IMR-90 (cell line): ENCODE measurements around the gene DMAC2. TPM values are rescaled to one million over a fixed set of nuclear protein-coding genes. Genes with fewer than 3 reads are reported as not detected.

Experiments used
- ATAC-seq: fragments of 200-7000 bp; cut with Tn5 transposase; 2 replicates; pipeline ENCODE4 v1.9.1; 2020; ENCODE audit warnings: low read depth, mild to moderate bottlenecking, moderate library complexity
- BruUV-seq: library from RNA; stranded (reverse); fragments of 400-500 nt; replicated peaks from 2 replicates; lab custom pipeline; 2021; lab: Mats Ljungman, UMichigan
- CTCF ChIA-PET: fragments of 300-600 bp; formaldehyde crosslinking; extraction: SDS; loops from one replicate; lab custom pipeline; 2021; ENCODE audit warnings: antibody characterized with exemption; lab: Yijun Ruan, JAX
- POLR2A ChIA-PET: fragments of 300-600 bp; sonication (Branson Sonifier 250); formaldehyde crosslinking; loops from one replicate; lab custom pipeline; 2022; ENCODE audit warnings: antibody characterized with exemption; ENCODE audit not compliant: unreplicated experiment; lab: Charles Lee
- DNase-seq: peaks from one replicate; pipeline ENCODE4 v3.0.0; 2013
- H2AFZ ChIP-seq: replicated peaks from 2 replicates; pipeline ENCODE3; 2013; ENCODE audit warnings: low read length, mild to moderate bottlenecking; ENCODE audit not compliant: poor library complexity
- H2AK5ac ChIP-seq: 2 replicates; pipeline ENCODE4 v1.6.1; 2013; ENCODE audit warnings: low read depth, low read length, inconsistent platforms
- H2AK9ac ChIP-seq: replicated peaks from 2 replicates; pipeline ENCODE3; 2013; ENCODE audit warnings: mild to moderate bottlenecking, low read depth, low read length, moderate library complexity; ENCODE audit not compliant: poor library complexity
- H2BK120ac ChIP-seq: 2 replicates; pipeline ENCODE4 v1.6.1; 2013; ENCODE audit warnings: low read depth, low read length, inconsistent platforms
- H2BK15ac ChIP-seq: 3 replicates; pipeline ENCODE4 v1.6.1; 2013; ENCODE audit warnings: low read depth, low read length, inconsistent platforms
- H2BK20ac ChIP-seq: 2 replicates; pipeline ENCODE4 v1.6.1; 2013; ENCODE audit warnings: low read depth, mild to moderate bottlenecking, inconsistent platforms, low read length, moderate library complexity
- H2BK5ac ChIP-seq: 2 replicates; pipeline ENCODE4 v1.6.1; 2013; ENCODE audit warnings: mild to moderate bottlenecking, low read depth, low read length, inconsistent platforms; ENCODE audit not compliant: poor library complexity, severe bottlenecking
- H3K14ac ChIP-seq: replicated peaks from 2 replicates; pipeline ENCODE4 v1.6.1; 2013; ENCODE audit warnings: low read depth, low read length, inconsistent platforms
- H3K18ac ChIP-seq: 2 replicates; pipeline ENCODE4 v1.6.1; 2013; ENCODE audit warnings: low read depth, low read length, control low read depth
- H3K23ac ChIP-seq: 2 replicates; pipeline ENCODE4 v1.6.1; 2013; ENCODE audit warnings: low read depth, low read length, inconsistent platforms
- H3K27ac ChIP-seq: 2 replicates; pipeline ENCODE4 v1.5.1; 2013; ENCODE audit warnings: mild to moderate bottlenecking, control low read depth, low read length; ENCODE audit not compliant: insufficient read depth
- H3K27me3 ChIP-seq: 2 replicates; pipeline ENCODE4 v1.6.1; 2013; ENCODE audit warnings: low read length; ENCODE audit not compliant: control insufficient read depth, insufficient read depth
- H3K36me3 ChIP-seq: 2 replicates; pipeline ENCODE4 v1.6.1; 2013; ENCODE audit warnings: low read length, mixed read lengths; ENCODE audit not compliant: control insufficient read depth, insufficient read depth
- H3K4ac ChIP-seq: 2 replicates; pipeline ENCODE4 v1.6.1; 2013; ENCODE audit warnings: low read depth, low read length, inconsistent platforms
- H3K4me1 ChIP-seq: 2 replicates; pipeline ENCODE4 v1.6.1; 2013; ENCODE audit warnings: low read length, mixed read lengths; ENCODE audit not compliant: control insufficient read depth, insufficient read depth
- H3K4me2 ChIP-seq: 2 replicates; pipeline ENCODE4 v1.6.1; 2013; ENCODE audit warnings: low read depth, mild to moderate bottlenecking, control low read depth, low read length, moderate library complexity
- H3K4me3 ChIP-seq: 2 replicates; pipeline ENCODE4 v1.5.1; 2013; ENCODE audit warnings: low read depth, mild to moderate bottlenecking, control low read depth, low read length, moderate library complexity; ENCODE audit not compliant: insufficient read depth
- H3K56ac ChIP-seq: 2 replicates; pipeline ENCODE4 v1.6.1; 2013; ENCODE audit warnings: low read length, inconsistent platforms; ENCODE audit not compliant: insufficient read depth; ENCODE audit errors: extremely low read depth
- H3K79me1 ChIP-seq, 2 experiments: 2 replicates each; pipeline ENCODE4 v1.6.1; 2013; ENCODE audit warnings: low read length in 2 of 2, inconsistent platforms in 1 of 2, low read depth in 1 of 2
- H3K9ac ChIP-seq: 2 replicates; pipeline ENCODE4 v1.6.1; 2013; ENCODE audit warnings: low read depth, low read length, control low read depth
- H3K9me1 ChIP-seq: 2 replicates; pipeline ENCODE4 v1.6.1; 2013; ENCODE audit warnings: low read length, inconsistent platforms; ENCODE audit not compliant: insufficient read depth
- H3K9me3 ChIP-seq: 2 replicates; pipeline ENCODE4 v1.6.1; 2013; ENCODE audit warnings: low read length; ENCODE audit not compliant: control insufficient read depth, insufficient read depth
- H4K20me1 ChIP-seq: 2 replicates; pipeline ENCODE4 v1.6.1; 2013; ENCODE audit warnings: low read length, inconsistent platforms; ENCODE audit not compliant: insufficient read depth
- H4K5ac ChIP-seq: 2 replicates; pipeline ENCODE4 v1.6.1; 2013; ENCODE audit warnings: mild to moderate bottlenecking, low read depth, low read length, control low read depth
- H4K8ac ChIP-seq, 2 experiments: 2 replicates each; pipeline ENCODE4 v1.6.1; 2013; ENCODE audit warnings: low read depth in 2 of 2, low read length in 2 of 2, control low read depth in 1 of 2, inconsistent platforms in 1 of 2
- H4K91ac ChIP-seq: 2 replicates; pipeline ENCODE4 v1.6.1; 2013; ENCODE audit warnings: low read depth, low read length, inconsistent platforms; ENCODE audit not compliant: insufficient read depth
- BHLHE40 ChIP-seq: fragments of 150-350 bp; IDR thresholded peaks from 2 replicates; pipeline ENCODE4 v1.6.1; 2016; ENCODE audit warnings: mild to moderate bottlenecking, low read depth, low read length
- CEBPB ChIP-seq: IDR thresholded peaks from 2 replicates; pipeline ENCODE4 v1.6.1; 2012; ENCODE audit warnings: low read depth, low read length, improper control_type of control experiment
- CHD1 ChIP-seq: IDR thresholded peaks from 2 replicates; pipeline ENCODE4 v1.6.1; 2012; ENCODE audit warnings: low read depth, low read length, improper control_type of control experiment
- MAFK ChIP-seq: IDR thresholded peaks from 2 replicates; pipeline ENCODE4 v1.6.1; 2012; ENCODE audit warnings: low read depth, low read length, improper control_type of control experiment
- MAZ ChIP-seq: IDR thresholded peaks from 2 replicates; pipeline ENCODE4 v1.6.1; 2012; ENCODE audit warnings: low read depth, mild to moderate bottlenecking, low read length, improper control_type of control experiment, moderate library complexity, borderline replicate concordance
- MXI1 ChIP-seq: IDR thresholded peaks from 2 replicates; pipeline ENCODE4 v1.6.1; 2012; ENCODE audit warnings: low read depth, mild to moderate bottlenecking, low read length, moderate library complexity, borderline replicate concordance
- NFE2L2 ChIP-seq: fragments of 150-350 bp; IDR thresholded peaks from 2 replicates; pipeline ENCODE4 v1.6.1; 2016; ENCODE audit warnings: low read depth, mild to moderate bottlenecking, low read length
- POLR2A ChIP-seq: IDR thresholded peaks from 2 replicates; pipeline ENCODE4 v1.6.1; 2012; ENCODE audit warnings: mild to moderate bottlenecking, low read depth, low read length
- RAD21 ChIP-seq: IDR thresholded peaks from 2 replicates; pipeline ENCODE4 v1.6.1; 2012; ENCODE audit warnings: low read length, improper control_type of control experiment
- RCOR1 ChIP-seq: IDR thresholded peaks from 2 replicates; pipeline ENCODE4 v1.6.1; 2012; ENCODE audit warnings: mild to moderate bottlenecking, low read length, improper control_type of control experiment; ENCODE audit not compliant: insufficient replicate concordance
- RFX5 ChIP-seq: IDR thresholded peaks from 2 replicates; pipeline ENCODE4 v1.8.0; 2012; ENCODE audit warnings: low read depth, mild to moderate bottlenecking, low read length, moderate library complexity
- SMC3 ChIP-seq: fragments of 150-350 bp; IDR thresholded peaks from 2 replicates; pipeline ENCODE4 v1.6.1; 2016; ENCODE audit warnings: low read depth, mild to moderate bottlenecking, antibody characterized with exemption, low read length, moderate library complexity
- WGBS, 2 experiments: methylation state at CpG; one replicate each; pipeline versions ENCODE4 v1.1.5 to v1.1.7; 2013; ENCODE audit warnings: missing lambda C conversion rate in 2 of 2; ENCODE audit not compliant: insufficient read length in 1 of 2; ENCODE audit errors: extremely low coverage in 2 of 2; 5-methylcytosine and 5-hydroxymethylcytosine counted together
- dilution Hi-C: fragments of 300-500 bp; cut with HindIII; formaldehyde crosslinking; loops from one replicate; pipeline ENCODE4 v1.14.3; 2018; ENCODE audit warnings: low sequenced_read_pairs; ENCODE audit not compliant: unreplicated experiment
- in situ Hi-C: fragments of 300-500 bp; cut with MboI; formaldehyde crosslinking; loops from 3 replicates; pipeline ENCODE4 v1.14.3; 2019; ENCODE audit warnings: low sequenced_read_pairs, inconsistent platforms, mixed read lengths
- intact Hi-C: fragments of 100-400 bp; cut with micrococcal nuclease; formaldehyde crosslinking; loops from 2 replicates; pipeline ENCODE4 v1.10.0; 2022
- polyA plus RNA-seq, 3 experiments: library from polyadenylated mRNA; depleted of rRNA; stranded (reverse); fragments of >200 nt; gene quantifications; 2 replicates each; pipeline ENCODE4 v1.2.3, GENCODE V29; 2012; ENCODE audit warnings: low replicate concordance in 1 of 3
- total RNA-seq: library from RNA; depleted of rRNA; stranded (reverse); fragments of >200 nt; gene quantifications from 2 replicates; pipeline ENCODE4 v1.2.3, GENCODE V29; 2012
- TF ChIP-seq, protein P1 (sequence below): fragments of 150-350 bp; IDR thresholded peaks from 2 replicates; pipeline ENCODE4 v1.6.1; 2017; ENCODE audit warnings: mild to moderate bottlenecking, antibody characterized with exemption, low read length, low read depth
- TF ChIP-seq, protein P2 (sequence below): fragments of 150-350 bp; IDR thresholded peaks from 2 replicates; pipeline ENCODE4 v1.6.1; 2016; ENCODE audit warnings: low read depth, mild to moderate bottlenecking, low read length, moderate library complexity, borderline replicate concordance

DMAC2 gene
- total and polyA plus RNA-seq, 2 of the 4 experiments (the other 2 are of a cell fraction) = 52.5 to 72.2 TPM

DNA sequence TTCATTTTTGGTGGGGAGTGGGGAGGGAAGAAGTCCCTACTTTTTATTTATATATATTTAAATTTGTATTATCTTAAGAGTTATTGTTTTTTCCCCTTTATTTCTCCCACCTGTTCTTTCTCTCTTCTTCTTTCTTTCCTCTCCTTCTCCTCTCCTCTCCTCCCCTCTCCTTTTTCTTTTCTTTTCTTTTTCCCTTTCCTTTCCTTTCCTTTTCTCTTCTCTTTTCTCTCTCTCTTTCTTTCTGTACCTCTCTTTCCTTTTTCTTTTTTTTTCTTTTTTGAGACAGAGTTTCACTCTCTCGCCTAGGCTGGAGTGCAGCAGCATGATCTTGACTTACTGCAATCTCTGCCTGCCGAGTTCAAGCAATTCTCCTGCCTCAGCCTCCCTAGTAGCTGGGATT is 40.2 kb downstream of the DMAC2 start:
- H2AK9ac ChIP-seq = no peak overlapping the region
- no CpG with 5 or more reads among the region's 2 CpGs for WGBS, 2 experiments
- in situ Hi-C loops = no loop called here

More for the DNA sequence above, 40.2 kb downstream of the DMAC2 start:
- H4K91ac ChIP-seq = no peak overlapping the region
- ATAC-seq = no peak
- H3K79me1 ChIP-seq = peaks cover 18 to 37% of the 10 kb centered on the region in 2 experiments
- H3K9me3 ChIP-seq = no peaks in the 10 kb centered on the region
- H3K27ac ChIP-seq = no peak overlapping the region
- ChIA-PET CTCF (no interaction called here), POLR2A (interaction anchor here (0.7 kb wide), 1 partner anchor 107 kb away, joined by 3 read pairs; no protein-coding TSS in a partner anchor)
- no peak overlapping the region for H2BK20ac ChIP-seq
- TF ChIP-seq NFE2L2 (no peak), MXI1 (no peak), RFX5 (no peak), CHD1 (no peak), CEBPB (no peak), RCOR1 (no peak), POLR2A (no peak), BHLHE40 (no peak), SMC3 (no peak), MAFK (no peak), RAD21 (no peak), MAZ (no peak)
- TF ChIP-seq, protein P1, sequence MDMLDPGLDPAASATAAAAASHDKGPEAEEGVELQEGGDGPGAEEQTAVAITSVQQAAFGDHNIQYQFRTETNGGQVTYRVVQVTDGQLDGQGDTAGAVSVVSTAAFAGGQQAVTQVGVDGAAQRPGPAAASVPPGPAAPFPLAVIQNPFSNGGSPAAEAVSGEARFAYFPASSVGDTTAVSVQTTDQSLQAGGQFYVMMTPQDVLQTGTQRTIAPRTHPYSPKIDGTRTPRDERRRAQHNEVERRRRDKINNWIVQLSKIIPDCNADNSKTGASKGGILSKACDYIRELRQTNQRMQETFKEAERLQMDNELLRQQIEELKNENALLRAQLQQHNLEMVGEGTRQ = no peak
- TF ChIP-seq, protein P2, sequence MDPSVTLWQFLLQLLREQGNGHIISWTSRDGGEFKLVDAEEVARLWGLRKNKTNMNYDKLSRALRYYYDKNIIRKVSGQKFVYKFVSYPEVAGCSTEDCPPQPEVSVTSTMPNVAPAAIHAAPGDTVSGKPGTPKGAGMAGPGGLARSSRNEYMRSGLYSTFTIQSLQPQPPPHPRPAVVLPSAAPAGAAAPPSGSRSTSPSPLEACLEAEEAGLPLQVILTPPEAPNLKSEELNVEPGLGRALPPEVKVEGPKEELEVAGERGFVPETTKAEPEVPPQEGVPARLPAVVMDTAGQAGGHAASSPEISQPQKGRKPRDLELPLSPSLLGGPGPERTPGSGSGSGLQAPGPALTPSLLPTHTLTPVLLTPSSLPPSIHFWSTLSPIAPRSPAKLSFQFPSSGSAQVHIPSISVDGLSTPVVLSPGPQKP = no peak
- DNase-seq = no peak
- no TSS peak for BruUV-seq
- H3K4me3 ChIP-seq = no peak overlapping the region
- H3K4me1 ChIP-seq = peaks cover 4% of the 10 kb centered on the region; the same call in 1 of the 2 replicates
- H3K36me3 ChIP-seq = 0 out of 2 replicates have a peak, but pooled peaks cover 5% of the 10 kb centered on the region
- H3K18ac ChIP-seq = no peak overlapping the region
- dilution Hi-C loops = no loop called here
- no peak overlapping the region for H2BK5ac ChIP-seq
- H3K9ac ChIP-seq = no peak overlapping the region
- H2AK5ac ChIP-seq = no peak overlapping the region
- no peak overlapping the region for H3K23ac ChIP-seq
- H2AFZ ChIP-seq = no peak overlapping the region
- H3K4ac ChIP-seq = no peak overlapping the region
- H4K8ac ChIP-seq = no peak overlapping the region
- no peak overlapping the region for H3K14ac ChIP-seq
- no peaks in the 10 kb centered on the region for H4K20me1 ChIP-seq
- H2BK15ac ChIP-seq = no peak overlapping the region
- no peak overlapping the region for H4K5ac ChIP-seq
- H3K9me1 ChIP-seq = peaks cover 12% of the 10 kb centered on the region; the same call in 1 of the 2 replicates
- H3K56ac ChIP-seq = no peak overlapping the region
- H2BK120ac ChIP-seq = no peak overlapping the region
- H3K27me3 ChIP-seq = no peaks in the 10 kb centered on the region
- H3K4me2 ChIP-seq = no peak overlapping the region
- intact Hi-C loops = loop anchor here (5.0 kb wide), 1 partner anchor 47 kb away; the partner anchor contains the start of gene TGFB1
